GM12873 (cell line): Measurements from ENCODE around the gene USP34.

Experiments used
- TF ChIP-seq, protein P1 (sequence below): IDR thresholded peaks from 2 replicates; pipeline ENCODE4 v1.5.1; 2012; ENCODE audit warnings: low read depth, mild to moderate bottlenecking, moderate library complexity, low read length, control low read depth; ENCODE audit not compliant: insufficient read depth; ENCODE audit errors: missing control alignments

The USP34 gene

DNA sequence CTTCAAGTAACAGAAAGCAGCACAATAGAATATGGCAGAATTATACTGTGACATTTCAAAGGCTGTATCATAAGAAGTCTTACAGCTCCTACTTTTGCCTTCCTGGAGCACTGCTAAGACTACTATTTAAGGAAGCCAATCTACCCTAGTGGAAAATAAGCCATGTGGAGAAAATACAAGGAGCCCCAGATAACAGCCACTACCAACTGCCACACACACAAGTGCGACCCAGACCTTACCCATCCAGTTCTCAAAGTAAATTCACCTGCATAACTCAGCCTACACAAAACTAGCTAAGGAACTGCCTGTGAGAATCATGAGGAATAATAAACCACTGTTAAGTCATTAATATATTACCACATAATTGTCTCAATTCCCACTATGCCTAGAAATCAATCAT lies 66.4 kb downstream of the USP34 start:
- TF ChIP-seq, protein P1, sequence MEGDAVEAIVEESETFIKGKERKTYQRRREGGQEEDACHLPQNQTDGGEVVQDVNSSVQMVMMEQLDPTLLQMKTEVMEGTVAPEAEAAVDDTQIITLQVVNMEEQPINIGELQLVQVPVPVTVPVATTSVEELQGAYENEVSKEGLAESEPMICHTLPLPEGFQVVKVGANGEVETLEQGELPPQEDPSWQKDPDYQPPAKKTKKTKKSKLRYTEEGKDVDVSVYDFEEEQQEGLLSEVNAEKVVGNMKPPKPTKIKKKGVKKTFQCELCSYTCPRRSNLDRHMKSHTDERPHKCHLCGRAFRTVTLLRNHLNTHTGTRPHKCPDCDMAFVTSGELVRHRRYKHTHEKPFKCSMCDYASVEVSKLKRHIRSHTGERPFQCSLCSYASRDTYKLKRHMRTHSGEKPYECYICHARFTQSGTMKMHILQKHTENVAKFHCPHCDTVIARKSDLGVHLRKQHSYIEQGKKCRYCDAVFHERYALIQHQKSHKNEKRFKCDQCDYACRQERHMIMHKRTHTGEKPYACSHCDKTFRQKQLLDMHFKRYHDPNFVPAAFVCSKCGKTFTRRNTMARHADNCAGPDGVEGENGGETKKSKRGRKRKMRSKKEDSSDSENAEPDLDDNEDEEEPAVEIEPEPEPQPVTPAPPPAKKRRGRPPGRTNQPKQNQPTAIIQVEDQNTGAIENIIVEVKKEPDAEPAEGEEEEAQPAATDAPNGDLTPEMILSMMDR: no peak

- TF ChIP-seq, protein P1: no peak
Measured at GRCh38 chr2:61398413-61398812, 72.5 kb downstream of the USP34 start.

- TF ChIP-seq, protein P1: no peak
Measured at GRCh38 chr2:61396005-61396404, 74.9 kb downstream of the USP34 start.

- TF ChIP-seq, protein P1: no peak
Measured at GRCh38 chr2:61380056-61380881, 90.6 kb downstream of the USP34 start.

- TF ChIP-seq, protein P1: no peak
Measured at GRCh38 chr2:61379521-61379920, 91.4 kb downstream of the USP34 start.

- TF ChIP-seq, protein P1: no peak
Measured at GRCh38 chr2:61378281-61378680, 92.6 kb downstream of the USP34 start.

DNA sequence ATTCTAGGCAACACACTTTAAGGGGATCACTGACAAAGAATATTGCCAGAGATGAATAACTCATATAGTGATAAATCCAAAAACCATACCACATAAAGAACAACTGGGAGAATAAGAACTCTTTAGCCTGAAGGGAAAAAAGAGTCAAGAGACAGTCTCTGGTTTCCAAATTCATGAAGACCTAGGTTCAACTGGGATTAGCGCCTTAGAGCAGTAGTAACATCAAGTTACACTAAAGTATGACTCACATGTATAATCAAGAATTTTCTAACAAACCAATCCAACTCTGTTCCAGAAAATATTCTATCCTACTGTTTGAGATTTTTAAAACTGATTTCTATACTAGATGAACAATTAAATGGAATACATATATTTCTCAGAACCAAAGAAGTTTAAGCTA lies 93.8 kb downstream of the USP34 start:
- TF ChIP-seq, protein P1: no peak
